ENCODE measurements around the gene CDH13.

Gene CDH13

GRCh38 chr16:83669456-83669855 is 1042.7 kb downstream of the CDH13 start:
- TF ChIP-seq CTCF (IDR thresholded peaks at IDR 0.05; ENCODE audit: insufficient read depth, low read length, poor library complexity, severe bottlenecking), result no peak
- no peak for DNase-seq (ENCODE audit: extremely low read depth, insufficient read length)
- Histone ChIP-seq H3K4me3 (replicated peaks; ENCODE audit: low read depth, low read length) (no peak overlapping the region), H3K27me3 (replicated peaks; ENCODE audit: control insufficient read depth, insufficient read depth, low read length) (no peaks in the 10 kb centered on the region), H3K36me3 (ENCODE audit: control insufficient read depth, insufficient read depth, low read length) (no peaks in the 10 kb centered on the region)

- DNase-seq (ENCODE audit: extremely low read depth, insufficient read length), result no peak
- Histone ChIP-seq H3K27me3 (replicated peaks; ENCODE audit: control insufficient read depth, insufficient read depth, low read length) (no peaks in the 10 kb centered on the region; the same call in 1 of the 2 replicates), H3K36me3 (ENCODE audit: control insufficient read depth, insufficient read depth, low read length) (no peaks in the 10 kb centered on the region), H3K4me3 (replicated peaks; ENCODE audit: low read depth, low read length) (no peak overlapping the region)
- no peak for TF ChIP-seq CTCF (IDR thresholded peaks at IDR 0.05; ENCODE audit: insufficient read depth, low read length, poor library complexity, severe bottlenecking)
Observed at GRCh38 chr16:83674931-83675535, 1048.3 kb downstream of the CDH13 start.

- no peak for DNase-seq (ENCODE audit: extremely low read depth, insufficient read length)
- Histone ChIP-seq H3K27me3 (replicated peaks; ENCODE audit: control insufficient read depth, insufficient read depth, low read length) (no peaks in the 10 kb centered on the region; the same call in 1 of the 2 replicates), H3K4me3 (replicated peaks; ENCODE audit: low read depth, low read length) (no peak overlapping the region), H3K36me3 (ENCODE audit: control insufficient read depth, insufficient read depth, low read length) (no peaks in the 10 kb centered on the region)
- TF ChIP-seq CTCF (IDR thresholded peaks at IDR 0.05; ENCODE audit: insufficient read depth, low read length, poor library complexity, severe bottlenecking), result no peak
Observed at GRCh38 chr16:83676086-83676485, 1049.3 kb downstream of the CDH13 start.

GRCh38 chr16:83680980-83681379 is 1054.2 kb downstream of the CDH13 start:
- TF ChIP-seq CTCF (IDR thresholded peaks at IDR 0.05; ENCODE audit: insufficient read depth, low read length, poor library complexity, severe bottlenecking), result no peak
- H3K36me3 ChIP-seq (ENCODE audit: control insufficient read depth, insufficient read depth, low read length), result no peaks in the 10 kb centered on the region
- H3K27me3 ChIP-seq (replicated peaks; ENCODE audit: control insufficient read depth, insufficient read depth, low read length), result no peaks in the 10 kb centered on the region; the same call in 1 of the 2 replicates
- no peak for DNase-seq (ENCODE audit: extremely low read depth, insufficient read length)
- no peak overlapping the region for H3K4me3 ChIP-seq (replicated peaks; ENCODE audit: low read depth, low read length)

- DNase-seq (ENCODE audit: extremely low read depth, insufficient read length), result no peak
- no peak for TF ChIP-seq CTCF (IDR thresholded peaks at IDR 0.05; ENCODE audit: insufficient read depth, low read length, poor library complexity, severe bottlenecking)
- Histone ChIP-seq H3K4me3 (replicated peaks; ENCODE audit: low read depth, low read length) (no peak overlapping the region), H3K36me3 (ENCODE audit: control insufficient read depth, insufficient read depth, low read length) (no peaks in the 10 kb centered on the region), H3K27me3 (replicated peaks; ENCODE audit: control insufficient read depth, insufficient read depth, low read length) (no peaks in the 10 kb centered on the region; the same call in 1 of the 2 replicates)
Observed at GRCh38 chr16:83681381-83681956, 1054.7 kb downstream of the CDH13 start.
